HG02642 (cell line): ENCODE measurements around the gene MPLKIP.
"Not testable (repeated sequence)": the region's sequence is repeated elsewhere in the genome, so short reads cannot be mapped to it uniquely, and the experiment has no call there.

Source experiments
- ATAC-seq: cut with Tn5 transposase; IDR thresholded peaks from one replicate; pipeline ENCODE4 v1.9.1; 2021; ENCODE audit warnings: mild to moderate bottlenecking; ENCODE audit not compliant: unreplicated experiment, poor library complexity

The MPLKIP gene

DNA sequence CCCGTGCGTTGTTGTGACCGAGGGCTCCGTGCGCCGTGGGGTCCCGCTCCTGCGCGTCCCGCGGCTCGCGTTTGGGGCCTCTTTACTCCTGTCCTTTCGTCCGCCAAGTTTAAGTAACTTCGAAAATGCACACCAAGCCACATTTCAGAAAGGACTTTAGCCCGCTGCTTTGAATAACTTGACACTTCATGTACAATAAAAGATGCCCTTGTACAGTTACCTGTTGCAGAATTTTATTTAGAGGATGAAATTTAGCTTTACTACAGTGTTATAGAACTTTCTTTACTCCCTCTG lies 842 bp upstream of the MPLKIP start:
- ATAC-seq: no peak

DNA sequence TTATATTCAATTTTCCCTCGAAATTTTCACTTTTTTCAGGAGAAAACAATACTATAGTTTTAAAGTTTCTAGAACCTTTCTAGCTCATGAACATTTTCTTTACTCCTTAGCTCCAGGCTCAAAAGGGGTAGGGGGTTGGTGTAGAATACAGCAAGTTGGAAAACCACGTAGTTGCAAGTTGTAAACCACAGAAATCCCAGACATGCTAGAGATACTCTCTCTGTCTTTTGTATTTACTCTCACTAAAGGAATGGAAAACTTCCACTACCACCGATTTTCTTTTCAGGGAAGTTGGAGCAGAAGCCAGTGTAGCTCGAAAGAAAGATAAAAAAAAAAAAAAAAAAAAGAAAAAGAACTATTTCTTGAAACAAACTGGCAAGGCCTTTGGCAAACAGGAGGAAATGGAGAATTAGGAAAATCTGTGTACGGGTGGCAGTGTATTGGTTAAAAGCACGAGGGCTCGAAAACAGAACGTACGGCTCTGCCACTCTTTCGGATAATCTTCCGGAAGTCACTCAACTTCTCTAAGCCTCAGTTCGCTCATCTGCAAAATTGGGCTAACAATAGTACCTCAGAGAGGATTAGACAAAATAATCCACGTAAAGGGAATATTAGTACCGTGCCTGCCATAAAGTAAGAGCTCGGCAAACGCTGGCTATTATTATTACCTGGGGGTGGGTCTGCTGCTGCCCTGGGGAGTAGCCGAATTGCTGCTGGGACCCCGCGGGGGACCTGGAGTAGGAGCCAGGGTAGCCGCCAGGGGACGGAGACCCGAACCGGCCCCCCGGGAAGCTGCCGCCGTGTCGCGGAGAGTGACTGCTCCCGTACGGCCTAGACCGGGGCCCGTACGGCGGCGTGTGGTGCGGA lies 628 bp downstream of the MPLKIP start:
- peak; percentile 7 for ATAC-seq

DNA sequence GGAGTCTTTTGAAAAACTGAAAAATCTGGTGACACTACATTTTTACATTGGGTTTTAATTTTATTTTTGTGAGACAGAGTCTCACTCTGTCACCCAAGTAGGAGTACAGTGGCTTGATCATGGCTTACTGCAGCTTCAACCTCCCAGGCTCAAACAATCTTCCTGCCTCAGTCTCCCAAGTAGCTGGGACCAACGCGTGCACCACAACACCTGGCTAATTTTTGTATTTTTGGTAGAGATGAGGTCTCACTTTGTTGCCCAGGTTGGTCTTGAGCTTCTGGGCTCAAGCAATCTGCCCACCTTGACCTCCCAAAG lies 11.5 kb downstream of the MPLKIP start:
- no peak for ATAC-seq

DNA sequence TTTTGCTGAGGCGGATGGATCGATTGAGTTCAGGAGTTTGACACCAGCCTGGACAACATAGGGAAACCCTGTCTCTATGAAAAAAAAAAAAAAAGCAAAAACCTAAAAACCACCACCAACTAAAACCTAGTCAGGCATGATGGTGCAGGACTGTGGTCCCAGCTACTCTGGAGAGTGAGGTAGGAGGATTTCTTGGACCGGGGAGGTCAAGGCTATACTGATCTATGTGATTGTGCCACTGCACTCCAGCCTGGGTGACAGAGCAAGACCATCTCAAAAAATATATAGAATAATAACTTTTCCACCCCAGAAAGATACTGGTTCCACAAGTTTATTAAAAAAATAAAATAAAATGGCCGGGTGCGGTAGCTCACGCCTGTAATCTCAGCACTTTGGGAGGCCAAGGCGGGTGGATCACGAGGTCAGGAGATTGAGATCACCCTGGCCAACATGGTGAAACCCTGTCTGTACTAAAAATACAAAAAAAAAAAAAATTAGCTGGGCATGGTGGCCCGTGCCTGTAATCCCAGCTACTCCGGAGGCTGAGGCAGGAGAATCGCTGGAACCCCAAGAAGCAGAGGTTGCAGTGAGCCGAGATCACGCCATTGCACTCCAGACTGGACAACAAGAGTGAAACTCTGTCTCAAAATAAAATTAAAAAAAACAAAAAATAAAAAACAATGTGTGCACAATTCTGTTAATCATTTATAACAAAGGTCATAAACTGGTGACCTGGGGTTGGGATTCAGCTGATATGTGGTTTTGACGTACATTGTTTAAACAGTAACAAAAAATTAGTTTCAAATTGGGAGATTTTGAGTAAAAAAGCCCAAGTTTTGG lies 12.1 kb downstream of the MPLKIP start:
- ATAC-seq: not testable (repeated sequence)

DNA sequence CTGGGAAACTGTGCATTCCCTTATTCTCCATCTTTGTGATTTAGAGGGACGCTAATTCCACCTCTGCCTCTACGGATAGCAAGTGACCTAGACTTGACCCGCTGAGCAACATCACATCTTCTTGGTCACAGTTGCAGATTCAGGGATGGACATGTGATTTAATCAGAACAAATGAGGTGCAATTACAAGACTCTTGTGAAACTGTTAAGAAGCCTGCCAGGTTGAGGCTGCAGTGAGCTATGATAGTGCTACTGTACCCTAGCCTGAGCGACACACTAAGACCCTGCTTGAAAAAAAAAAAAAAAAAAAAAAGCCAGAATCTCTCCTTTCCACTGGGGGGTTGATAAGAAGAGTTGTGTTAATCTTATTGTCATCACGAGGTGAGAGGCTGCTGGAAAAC lies 14.4 kb downstream of the MPLKIP start:
- ATAC-seq: no peak

DNA sequence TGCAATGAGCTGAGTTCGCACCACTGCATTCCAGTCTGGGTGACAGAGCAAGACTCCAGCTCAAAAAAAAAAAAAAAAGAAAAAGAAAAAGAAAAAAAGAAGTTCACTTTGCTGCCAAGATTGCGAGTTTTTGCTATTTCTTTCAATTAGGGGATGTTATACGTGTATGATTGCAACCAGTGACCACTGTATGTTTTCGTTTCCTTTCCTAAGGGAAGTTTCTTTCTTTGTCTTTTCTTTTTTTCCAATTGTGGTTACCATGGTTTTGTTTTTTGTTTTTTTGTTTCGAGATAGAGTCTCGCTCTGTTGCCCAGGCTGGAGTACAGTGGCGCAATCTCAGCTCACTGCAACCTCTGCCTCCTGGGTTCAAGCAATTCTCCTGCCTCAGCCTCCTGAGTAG lies 16.2 kb downstream of the MPLKIP start:
- ATAC-seq: not testable (repeated sequence)

DNA sequence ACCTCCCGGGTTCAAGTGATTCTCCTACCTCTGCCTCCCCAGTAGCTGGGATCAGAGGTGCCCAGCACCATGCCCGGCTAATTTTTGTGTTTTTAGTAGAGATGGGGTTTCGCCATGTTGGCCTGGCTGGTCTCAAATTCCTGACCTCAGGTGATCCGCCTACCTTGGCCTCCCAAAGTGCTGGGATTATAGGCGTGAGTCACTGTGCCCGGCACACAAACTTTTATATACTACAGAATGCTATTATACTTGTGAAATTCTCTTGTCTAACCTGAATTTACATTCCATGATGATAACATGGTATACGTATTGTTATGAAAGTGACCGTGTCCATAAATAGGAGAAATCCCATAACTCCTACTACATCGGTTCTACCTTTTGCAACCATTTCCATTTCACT lies 17.2 kb downstream of the MPLKIP start:
- not testable (repeated sequence) for ATAC-seq

DNA sequence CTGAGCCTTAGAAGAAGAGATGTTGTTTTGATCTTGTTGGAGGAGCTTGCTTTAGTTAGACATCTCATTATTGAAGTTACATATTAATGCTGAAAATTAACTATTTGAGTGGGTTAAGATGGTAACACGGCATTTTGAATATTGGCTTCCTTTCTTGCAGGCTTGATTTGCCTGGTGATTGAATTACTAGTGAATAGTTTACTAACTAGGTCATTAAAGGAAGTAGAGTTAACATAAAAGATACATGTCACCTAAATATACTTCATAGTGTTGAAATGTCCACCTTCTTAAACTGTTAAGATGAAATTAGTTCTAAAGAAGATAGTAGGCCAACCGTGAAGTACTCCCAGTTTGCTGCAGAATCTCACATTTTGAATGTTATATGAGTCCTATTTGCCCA lies 18.5 kb downstream of the MPLKIP start:
- ATAC-seq: no peak

DNA sequence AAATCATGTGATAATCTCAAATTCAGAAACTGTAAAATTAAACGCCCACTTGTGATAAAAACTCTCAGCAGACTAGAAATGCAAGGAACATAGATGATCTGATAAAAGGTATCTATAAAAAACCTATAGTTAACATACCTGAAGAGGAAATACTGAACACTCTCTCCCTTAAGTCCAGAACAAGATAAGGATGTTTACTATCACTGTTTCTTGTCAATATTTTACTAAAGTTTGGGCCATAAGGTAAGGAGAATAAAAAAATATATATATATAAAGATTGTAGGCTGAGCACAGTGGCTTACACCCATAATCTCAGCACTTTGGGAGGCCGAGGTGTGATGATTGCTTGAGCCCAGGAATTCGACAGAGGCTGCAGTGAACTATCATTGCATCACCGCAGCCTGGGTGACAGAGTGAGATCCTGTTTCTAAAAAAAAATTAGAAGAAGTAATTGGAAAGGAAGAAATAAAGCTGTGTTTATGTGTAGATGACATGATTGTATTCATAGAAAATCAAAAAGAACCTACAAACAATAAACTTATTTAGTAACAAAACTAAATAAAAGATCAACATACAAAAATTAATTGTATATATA lies 28.4 kb downstream of the MPLKIP start:
- ATAC-seq: no peak

DNA sequence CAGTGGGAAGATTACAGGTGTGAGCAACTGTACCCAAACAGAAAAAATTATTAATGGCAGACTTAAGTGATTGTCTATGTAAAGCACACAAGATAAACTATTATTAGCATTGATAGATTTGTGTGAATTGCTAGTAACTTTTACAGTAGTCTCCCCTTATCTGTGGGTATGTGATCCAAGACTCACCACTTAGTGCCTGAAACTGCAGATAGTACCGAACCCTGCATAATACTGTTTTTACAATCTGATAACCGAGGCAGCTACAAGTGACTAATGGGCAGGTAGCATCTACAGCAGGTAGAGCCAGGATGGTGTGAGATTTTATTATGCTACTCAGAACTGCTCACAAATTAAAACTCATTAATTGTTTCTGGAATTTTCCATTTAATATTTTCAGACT lies 31.5 kb downstream of the MPLKIP start:
- ATAC-seq: no peak

DNA sequence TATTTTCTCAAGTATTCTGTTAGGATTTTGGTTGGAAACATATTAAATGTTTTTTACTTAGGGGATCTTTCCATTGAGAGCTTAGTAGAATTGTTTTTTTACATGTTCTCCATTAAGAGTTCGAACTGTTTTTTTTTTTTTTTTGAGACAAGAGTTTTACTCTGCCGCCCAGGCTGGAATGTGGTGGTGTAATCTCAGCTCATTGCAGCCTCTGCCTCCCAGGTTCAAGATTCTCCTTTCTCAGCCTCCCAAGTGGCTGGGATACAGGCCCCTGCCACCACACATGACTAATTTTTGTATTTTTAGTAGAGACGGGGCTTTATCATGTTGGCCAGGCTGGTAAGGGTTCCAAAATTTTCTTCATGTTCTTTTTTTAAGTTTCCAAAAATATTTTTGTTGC lies 33.2 kb downstream of the MPLKIP start:
- ATAC-seq: no peak

DNA sequence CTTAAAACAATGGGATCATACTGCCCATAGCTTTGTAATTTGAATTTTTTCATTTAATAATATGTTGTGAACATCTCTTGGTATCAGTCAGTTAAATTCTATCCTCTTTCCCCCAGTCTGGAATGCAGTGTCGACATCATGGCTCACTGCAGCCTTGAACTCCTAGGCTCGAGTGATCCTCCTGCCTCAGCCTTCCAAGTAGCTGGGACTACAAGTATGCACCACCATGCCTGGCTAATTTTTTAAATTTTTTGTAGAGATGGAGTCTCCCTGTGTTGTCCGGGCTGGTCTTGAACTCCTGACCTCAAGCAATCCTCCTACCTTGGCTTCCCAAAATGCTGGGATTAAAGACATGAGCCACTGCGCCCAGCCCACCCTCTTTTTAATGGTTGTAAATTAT lies 34.6 kb downstream of the MPLKIP start:
- ATAC-seq: no peak

DNA sequence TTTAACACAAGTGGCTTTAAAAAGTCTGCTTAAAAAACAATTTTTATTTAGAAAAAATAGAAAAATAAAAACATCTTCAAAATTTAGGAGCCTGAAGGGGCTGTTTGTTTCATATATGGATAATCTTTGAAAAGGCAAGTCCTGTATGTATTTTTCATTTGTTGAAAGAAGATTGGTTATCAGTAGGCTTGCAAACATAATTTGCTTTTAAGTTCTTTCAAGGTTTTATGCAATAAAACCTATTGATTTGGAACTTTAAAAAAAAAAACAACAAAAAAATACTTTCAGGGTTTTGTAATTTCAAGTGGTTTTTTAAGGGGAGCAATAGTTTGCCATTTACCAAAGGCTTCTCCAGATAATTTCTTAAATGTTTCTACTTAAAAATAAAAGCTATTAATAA lies 35.6 kb downstream of the MPLKIP start:
- ATAC-seq: no peak

DNA sequence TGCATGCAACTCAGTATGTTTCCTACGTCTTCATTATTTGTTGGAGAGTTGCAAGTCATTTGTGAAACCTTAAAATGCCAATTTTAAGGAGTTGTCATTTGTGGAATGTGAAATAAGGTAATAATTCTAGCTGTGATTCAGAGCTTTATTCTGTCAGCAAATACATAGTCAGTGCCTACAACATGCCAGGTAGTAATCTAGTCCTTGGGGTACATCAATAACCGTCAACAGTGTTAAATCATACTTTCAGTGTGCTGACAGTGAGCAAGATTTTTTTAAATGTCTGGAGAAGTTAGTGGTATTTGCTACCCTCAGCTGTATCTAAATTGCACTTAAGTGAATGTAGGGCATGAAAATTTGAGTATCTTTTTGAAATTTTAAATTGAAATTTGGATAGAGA lies 36.7 kb downstream of the MPLKIP start:
- ATAC-seq: no peak

DNA sequence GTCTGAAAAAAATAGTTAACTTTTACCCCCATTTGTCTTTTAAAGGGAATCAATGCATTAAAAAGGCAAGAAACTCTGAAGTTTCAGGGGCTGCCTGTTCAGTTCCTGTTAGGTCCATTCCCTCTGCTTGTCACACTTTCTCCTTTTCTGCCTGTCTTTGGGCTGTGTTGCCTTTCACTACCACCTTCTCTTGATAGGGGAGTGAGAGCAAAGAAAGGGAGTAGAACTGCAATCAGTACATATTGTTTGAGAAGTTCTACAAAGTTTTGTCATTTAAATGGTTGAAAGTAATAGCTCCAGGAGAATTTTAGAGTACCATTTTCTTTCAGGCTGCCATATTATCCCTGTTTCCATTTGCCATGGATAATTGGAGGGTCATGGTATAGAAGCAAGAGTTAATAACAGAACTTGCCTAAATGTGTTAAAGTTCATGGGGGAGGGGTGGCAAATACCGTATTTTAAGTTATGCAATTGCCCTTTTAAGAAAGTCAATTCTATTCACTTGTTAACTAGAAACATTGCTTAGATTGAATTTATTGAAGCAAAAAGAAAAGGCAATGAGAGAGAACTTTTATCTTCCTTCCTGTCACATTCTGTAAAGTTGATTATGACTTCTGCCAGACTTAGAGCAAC lies 38.6 kb downstream of the MPLKIP start:
- ATAC-seq: no peak

DNA sequence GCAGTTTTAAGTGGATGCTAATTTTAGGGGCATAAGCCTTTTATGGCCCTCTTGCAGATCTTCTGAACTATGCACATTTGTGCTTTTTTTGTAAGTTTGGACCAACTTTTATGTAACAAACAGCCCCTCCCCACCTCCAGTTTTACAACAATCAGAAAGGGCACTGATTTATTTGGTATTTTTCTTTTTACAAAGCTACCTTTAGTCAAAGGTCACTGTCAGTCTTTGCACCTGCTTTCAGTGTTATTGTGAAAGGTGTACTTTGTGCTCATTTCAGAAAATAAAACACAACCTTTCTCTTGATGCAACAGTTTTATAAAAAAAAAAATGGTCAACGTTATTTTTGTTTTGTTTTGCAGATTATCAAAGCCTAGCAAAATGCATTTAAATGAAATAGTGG lies 39.2 kb downstream of the MPLKIP start:
- no peak for ATAC-seq

DNA sequence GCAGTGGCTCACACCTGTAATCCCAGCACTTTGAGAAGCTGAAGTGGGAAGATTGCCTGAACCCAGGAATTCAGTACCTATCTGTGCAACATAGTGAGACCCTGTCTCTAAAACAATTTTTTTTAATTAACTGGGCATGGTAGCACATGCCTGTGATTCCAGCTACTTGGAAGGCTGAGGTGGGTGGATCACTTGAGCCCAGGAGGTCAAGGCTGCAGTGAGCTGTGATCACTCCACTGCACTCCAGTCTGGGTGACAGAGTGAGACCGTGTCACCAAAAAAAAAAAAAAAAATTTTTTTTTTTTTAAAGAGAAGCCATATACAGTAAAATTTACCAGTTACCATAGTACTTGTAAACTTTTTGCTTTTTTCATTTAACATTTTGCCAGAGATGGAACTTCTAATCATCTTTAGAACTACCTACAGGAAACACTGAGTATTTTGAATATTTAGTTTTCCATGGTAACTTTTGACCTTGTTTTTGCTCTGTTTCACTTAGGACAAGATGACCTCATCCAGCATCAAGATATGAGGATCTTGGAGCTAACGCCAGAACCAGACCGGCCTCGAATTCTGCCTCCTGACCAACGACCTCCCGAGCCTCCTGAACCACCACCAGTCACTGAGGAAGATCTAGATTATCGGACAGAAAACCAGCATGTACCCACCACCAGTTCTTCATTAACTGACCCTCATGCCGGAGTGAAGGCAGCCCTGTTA lies 40.6 kb downstream of the MPLKIP start:
- no peak for ATAC-seq

DNA sequence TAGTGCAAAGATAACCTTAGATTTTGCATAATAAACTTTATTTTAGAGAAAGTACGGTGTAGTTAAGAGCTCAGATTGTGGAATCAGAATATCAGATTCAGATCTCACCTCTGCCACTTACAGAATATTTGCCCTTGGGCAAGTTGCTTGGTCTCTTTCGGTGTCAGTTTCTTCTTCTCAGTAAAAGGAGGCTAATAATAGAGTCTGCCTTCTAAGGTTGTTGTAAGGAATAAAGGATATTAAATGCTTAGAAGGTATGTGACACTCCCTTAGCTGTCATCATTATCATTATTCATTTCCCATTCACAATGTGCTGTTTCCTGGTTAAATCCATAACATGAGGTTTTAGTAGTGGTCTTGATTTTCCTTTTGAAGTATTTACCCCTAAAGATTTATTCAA lies 42.2 kb downstream of the MPLKIP start:
- ATAC-seq: no peak

DNA sequence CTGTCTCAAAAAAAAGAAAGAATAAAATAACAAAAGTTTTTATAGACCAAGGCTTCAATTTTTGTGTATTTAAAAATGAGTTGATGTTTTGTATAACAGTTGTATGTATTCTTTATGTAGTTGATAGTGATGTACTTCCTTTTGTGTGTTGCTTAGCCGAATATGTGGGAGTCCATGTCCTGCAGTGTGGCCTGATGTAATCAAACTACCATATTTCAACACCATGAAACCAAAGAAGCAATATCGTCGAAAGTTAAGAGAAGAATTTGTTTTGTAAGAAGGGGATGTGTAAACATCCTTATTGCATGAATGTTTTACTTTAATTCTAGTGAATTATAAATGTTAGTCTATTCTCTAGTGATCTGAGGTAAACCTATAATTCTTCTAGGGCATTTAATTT lies 56.6 kb downstream of the MPLKIP start:
- no peak for ATAC-seq
